Transverse colon (tissue), 4 donors: ENCODE data around the gene SETX. TPM values are rescaled to one million over a fixed set of nuclear protein-coding genes. Genes with fewer than 3 reads are reported as not detected.

Source experiments
- DNase-seq: peaks from one replicate; pipeline ENCODE4 v3.0.0-alpha.2; 2019
- H3K27ac ChIP-seq, 4 donors: fragments of 200-600 bp; sonication (generic); 2 replicates each; pipeline ENCODE4 v1.5.1; 2016 to 2018; ENCODE audit warnings: inconsistent platforms in 4 of 4
- H3K27me3 ChIP-seq: fragments of 200-600 bp; sonication (generic); 2 replicates; pipeline ENCODE4 v1.5.1; 2017; ENCODE audit warnings: inconsistent platforms
- H3K36me3 ChIP-seq, 4 donors: fragments of 200-600 bp; sonication (generic); 2 replicates each; pipeline ENCODE4 v1.5.1; 2017 to 2019; ENCODE audit warnings: inconsistent platforms in 4 of 4
- H3K4me1 ChIP-seq, 4 donors: fragments of 200-600 bp; sonication (generic); 2 replicates each; pipeline ENCODE4 v1.5.1; 2017 to 2020; ENCODE audit warnings: inconsistent platforms in 4 of 4
- H3K4me3 ChIP-seq, 4 donors: fragments of 200-600 bp; sonication (generic); 1 replicate in 1 of 4; 2 replicates in 3 of 4; pipeline versions ENCODE4 v1.5.1 to v1.6.1; 2017 to 2019; ENCODE audit warnings: inconsistent platforms in 4 of 4
- H3K9me3 ChIP-seq, 2 donors: fragments of 200-600 bp; sonication (generic); 2 replicates each; pipeline ENCODE4 v1.5.1; 2017 to 2019; ENCODE audit warnings: inconsistent platforms in 2 of 2
- EP300 ChIP-seq: sonication (generic); formaldehyde crosslinking; IDR thresholded peaks from one replicate; pipeline ENCODE4 v1.6.1; 2017; ENCODE audit warnings: antibody characterized with exemption, low read depth
- POLR2A ChIP-seq: fragments of 450-650 bp; IDR thresholded peaks from one replicate; pipeline ENCODE4 v1.6.1; 2016; ENCODE audit warnings: antibody characterized with exemption, mild to moderate bottlenecking, moderate library complexity
- POLR2AphosphoS5 ChIP-seq, 3 donors: sonication (generic); formaldehyde crosslinking; IDR thresholded peaks; one replicate each; pipeline ENCODE4 v1.6.1; 2016; ENCODE audit warnings: antibody characterized with exemption in 3 of 3
- WGBS, 2 donors: methylation state at CpG; one replicate each; pipeline ENCODE4 v1.1.5; 2018; ENCODE audit warnings: low coverage in 1 of 2; 5-methylcytosine and 5-hydroxymethylcytosine counted together
- in situ Hi-C, 4 donors: fragments of 200-750 bp; cut with MboI; loops; one replicate each; pipeline versions ENCODE4 v1.15.0 to v1.15.1; 2017; ENCODE audit warnings: low sequenced_read_pairs in 3 of 4, low pct_ligation_motif_present in 1 of 4, low pct_unique_long_range_greater_than_20kb in 1 of 4
- intact Hi-C: fragments of 100-400 bp; cut with DNase I; formaldehyde crosslinking; loops from one replicate; pipeline ENCODE4 v1.15.1; 2023; ENCODE audit warnings: low total_unique reads
- total RNA-seq, 4 donors: library from RNA; depleted of rRNA; stranded (reverse); fragments of >200 nt; gene quantifications; one replicate each; pipeline ENCODE4 v1.1.0, GENCODE V29; 2016
- TF ChIP-seq, protein P1 (sequence below), 5 experiments: fragments of 200-600 bp in 3 of 5; fragments of 450-650 bp in 2 of 5; sonication (generic) in 3 of 5; IDR thresholded peaks; 1 replicate in 2 of 5; 2 replicates in 3 of 5; pipeline ENCODE4 v1.5.1; 2016 to 2017; ENCODE audit warnings: antibody characterized with exemption in 5 of 5, inconsistent platforms in 3 of 5, mild to moderate bottlenecking in 2 of 5, moderate library complexity in 1 of 5

The SETX gene
- total RNA-seq, 4 donors from 2014 or later: 27.7 to 70.5 (median 48.5) TPM

DNA sequence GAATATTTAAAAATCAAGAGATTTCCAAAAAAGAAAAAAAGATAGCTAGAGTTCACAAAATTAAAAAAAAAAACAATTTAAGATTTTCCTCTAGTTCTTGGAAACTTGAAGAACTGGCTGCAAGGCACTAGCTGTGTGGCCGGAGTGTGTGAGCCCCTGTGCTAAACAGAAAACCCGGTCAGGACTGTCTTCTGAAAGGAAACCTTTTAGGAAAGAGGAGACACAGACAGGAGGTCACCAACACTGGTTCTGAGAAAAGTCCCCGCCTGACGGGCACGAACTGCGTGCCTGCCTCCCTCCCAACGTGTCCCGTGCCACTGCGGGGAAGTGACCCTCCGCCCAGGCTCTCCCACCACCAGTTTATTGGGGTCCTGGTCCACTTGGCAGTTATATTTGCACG is 36.7 kb upstream of the SETX start:
- Histone ChIP-seq H3K4me3 (no peak overlapping the region), H3K4me1 (no peaks in the 10 kb centered on the region), H3K36me3 (peaks cover 0 to 79% (median 37%) of the 10 kb centered on the region in 4 donors), H3K27me3 (no peaks in the 10 kb centered on the region), H3K27ac (no peak overlapping the region), H3K9me3 (no peaks in the 10 kb centered on the region)
- in situ Hi-C loops: no loop called here
- WGBS, 2 donors: 88% methylated on average over 11 of the region's 11 CpGs; no CpG with 5 or more reads in 1 of the 2 donors
- intact Hi-C loops: no loop called here
- no peak for DNase-seq
- TF ChIP-seq POLR2AphosphoS5 (IDR thresholded peaks at IDR 0.05) (no peak), EP300 (no peak), POLR2A (no peak)
- TF ChIP-seq, protein P1, sequence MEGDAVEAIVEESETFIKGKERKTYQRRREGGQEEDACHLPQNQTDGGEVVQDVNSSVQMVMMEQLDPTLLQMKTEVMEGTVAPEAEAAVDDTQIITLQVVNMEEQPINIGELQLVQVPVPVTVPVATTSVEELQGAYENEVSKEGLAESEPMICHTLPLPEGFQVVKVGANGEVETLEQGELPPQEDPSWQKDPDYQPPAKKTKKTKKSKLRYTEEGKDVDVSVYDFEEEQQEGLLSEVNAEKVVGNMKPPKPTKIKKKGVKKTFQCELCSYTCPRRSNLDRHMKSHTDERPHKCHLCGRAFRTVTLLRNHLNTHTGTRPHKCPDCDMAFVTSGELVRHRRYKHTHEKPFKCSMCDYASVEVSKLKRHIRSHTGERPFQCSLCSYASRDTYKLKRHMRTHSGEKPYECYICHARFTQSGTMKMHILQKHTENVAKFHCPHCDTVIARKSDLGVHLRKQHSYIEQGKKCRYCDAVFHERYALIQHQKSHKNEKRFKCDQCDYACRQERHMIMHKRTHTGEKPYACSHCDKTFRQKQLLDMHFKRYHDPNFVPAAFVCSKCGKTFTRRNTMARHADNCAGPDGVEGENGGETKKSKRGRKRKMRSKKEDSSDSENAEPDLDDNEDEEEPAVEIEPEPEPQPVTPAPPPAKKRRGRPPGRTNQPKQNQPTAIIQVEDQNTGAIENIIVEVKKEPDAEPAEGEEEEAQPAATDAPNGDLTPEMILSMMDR (IDR thresholded peaks at IDR 0.05): no peak

GRCh38 chr9:132390966-132391365 is 36.2 kb upstream of the SETX start:
- WGBS, 2 donors: 85 to 88% methylated on average over 7 of the region's 7 CpGs
- in situ Hi-C loops (no loop called here), intact Hi-C loops (no loop called here)
- no peaks in the 10 kb centered on the region for H3K4me1 ChIP-seq
- TF ChIP-seq POLR2A (no peak), POLR2AphosphoS5 (IDR thresholded peaks at IDR 0.05) (no peak), EP300 (no peak)
- TF ChIP-seq, protein P1 (IDR thresholded peaks at IDR 0.05): no peak
- H3K27ac ChIP-seq: no peak overlapping the region
- no peak overlapping the region for H3K4me3 ChIP-seq
- H3K27me3 ChIP-seq: no peaks in the 10 kb centered on the region
- H3K36me3 ChIP-seq: peaks cover 0 to 76% (median 36%) of the 10 kb centered on the region in 4 donors
- DNase-seq: no peak
- H3K9me3 ChIP-seq: no peaks in the 10 kb centered on the region

DNA sequence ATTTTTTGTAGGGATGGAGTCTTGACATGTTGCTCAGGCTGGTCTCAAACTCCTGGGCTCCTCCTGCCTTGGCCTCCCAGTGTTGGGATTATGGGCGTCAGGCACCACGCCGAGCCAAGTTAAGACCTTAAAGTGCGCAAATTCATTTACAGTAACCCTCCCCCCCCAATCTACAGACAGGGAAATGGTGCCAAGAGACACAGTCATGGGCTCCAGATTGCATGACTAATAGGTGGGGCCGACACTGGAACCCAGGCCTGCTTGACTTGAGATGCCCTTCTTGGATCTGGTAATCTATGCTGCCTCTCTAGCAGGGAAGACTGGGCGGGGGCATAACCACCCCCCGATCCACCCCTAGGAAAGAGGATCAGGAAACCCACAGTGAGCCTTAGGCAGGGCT is 32.3 kb upstream of the SETX start:
- in situ Hi-C loops: no loop called here
- TF ChIP-seq, protein P1 (IDR thresholded peaks at IDR 0.05): no peak
- TF ChIP-seq EP300 (no peak), POLR2A (no peak), POLR2AphosphoS5 (IDR thresholded peaks at IDR 0.05) (no peak)
- DNase-seq: no peak
- no peaks in the 10 kb centered on the region for H3K9me3 ChIP-seq
- no peak overlapping the region for H3K27ac ChIP-seq
- WGBS, 2 donors: 97% methylated on average over 7 of the region's 7 CpGs; no CpG with 5 or more reads in 1 of the 2 donors
- intact Hi-C loops: no loop called here
- no peak overlapping the region for H3K4me3 ChIP-seq
- H3K36me3 ChIP-seq: peaks cover 0 to 55% (median 22%) of the 10 kb centered on the region in 4 donors
- H3K27me3 ChIP-seq: no peaks in the 10 kb centered on the region
- no peaks in the 10 kb centered on the region for H3K4me1 ChIP-seq

GRCh38 chr9:132384376-132384775 is 29.6 kb upstream of the SETX start:
- H3K9me3 ChIP-seq: no peaks in the 10 kb centered on the region
- 82 to 94% methylated on average over 7 to 8 of the region's 8 CpGs for WGBS, 2 donors
- peak overlapping the region in 1 of 4 donors; percentile 22 for H3K27ac ChIP-seq
- no peaks in the 10 kb centered on the region for H3K4me1 ChIP-seq
- TF ChIP-seq, protein P1 (IDR thresholded peaks at IDR 0.05): no peak
- no peak for TF ChIP-seq POLR2A
- no peak for TF ChIP-seq EP300
- TF ChIP-seq POLR2AphosphoS5 (IDR thresholded peaks at IDR 0.05): no peak
- peaks cover 0 to 30% (median 11%) of the 10 kb centered on the region in 4 donors for H3K36me3 ChIP-seq
- H3K27me3 ChIP-seq: no peaks in the 10 kb centered on the region
- in situ Hi-C loops: no loop called here
- DNase-seq: no peak
- H3K4me3 ChIP-seq: no peak overlapping the region
- intact Hi-C loops: no loop called here
